Suprapubic skin (tissue), 4 donors: ENCODE measurements around the gene AHI1. TPM values are rescaled to one million over a fixed set of nuclear protein-coding genes. Genes with fewer than 3 reads are reported as not detected.

Experiments
- DNase-seq, 2 donors: peaks; one replicate each; pipeline ENCODE4 v3.0.0-alpha.2; 2019; ENCODE audit warnings: low spot score in 2 of 2
- H3K27ac ChIP-seq: fragments of 200-600 bp; sonication (generic); one replicate; pipeline ENCODE4 v1.5.1; 2019
- H3K27me3 ChIP-seq: fragments of 200-600 bp; sonication (generic); one replicate; pipeline ENCODE4 v1.5.1; 2019
- H3K36me3 ChIP-seq: fragments of 200-600 bp; sonication (generic); one replicate; pipeline ENCODE4 v1.5.1; 2019
- H3K4me1 ChIP-seq: fragments of 200-600 bp; sonication (generic); one replicate; pipeline ENCODE4 v1.5.1; 2019
- H3K4me3 ChIP-seq: fragments of 200-600 bp; sonication (generic); one replicate; pipeline ENCODE4 v1.5.1; 2019; ENCODE audit warnings: mild to moderate bottlenecking
- H3K9me3 ChIP-seq: fragments of 200-600 bp; sonication (generic); one replicate; pipeline ENCODE4 v1.5.1; 2019
- CTCF ChIP-seq, 2 donors: fragments of 200-600 bp in 1 of 2; fragments of 450-650 bp in 1 of 2; sonication (generic) in 1 of 2; IDR thresholded peaks; one replicate each; pipeline ENCODE4 v1.5.1; 2016 to 2019; ENCODE audit warnings: antibody characterized with exemption in 2 of 2, mild to moderate bottlenecking in 1 of 2, moderate library complexity in 1 of 2
- EP300 ChIP-seq: sonication (generic); formaldehyde crosslinking; IDR thresholded peaks from one replicate; pipeline ENCODE4 v1.6.1; 2017; ENCODE audit warnings: antibody characterized with exemption
- POLR2A ChIP-seq, 2 donors: fragments of 450-650 bp; IDR thresholded peaks; one replicate each; pipeline ENCODE4 v1.6.1; 2017; ENCODE audit warnings: antibody characterized with exemption in 2 of 2, mild to moderate bottlenecking in 2 of 2, moderate library complexity in 2 of 2
- POLR2AphosphoS5 ChIP-seq, 3 donors: sonication (generic); formaldehyde crosslinking; IDR thresholded peaks; one replicate each; pipeline ENCODE4 v1.6.1; 2017; ENCODE audit warnings: antibody characterized with exemption in 3 of 3
- WGBS: methylation state at CpG from one replicate; pipeline ENCODE4 v1.1.5; 2018; 5-methylcytosine and 5-hydroxymethylcytosine counted together
- total RNA-seq, 4 donors: library from RNA; depleted of rRNA; stranded (reverse); fragments of >200 nt; gene quantifications; one replicate each; pipeline ENCODE4 v1.1.0, GENCODE V29; 2016

AHI1 gene
- total RNA-seq, 4 donors from 2014 or later, result 12.1 to 53.6 (median 19.2) TPM

- no peak for DNase-seq
- no peaks in the 10 kb centered on the region for H3K27me3 ChIP-seq
- H3K9me3 ChIP-seq, result no peaks in the 10 kb centered on the region
- H3K4me1 ChIP-seq, result no peaks in the 10 kb centered on the region
- no peak for TF ChIP-seq CTCF (IDR thresholded peaks at IDR 0.05)
- TF ChIP-seq EP300, result no peak
- no peak for TF ChIP-seq POLR2A (IDR thresholded peaks at IDR 0.05)
- no peak for TF ChIP-seq POLR2AphosphoS5 (IDR thresholded peaks at IDR 0.05)
- WGBS, result 83% methylated on average over 1 of the region's 1 CpG
- no peak overlapping the region for H3K27ac ChIP-seq
- no peaks in the 10 kb centered on the region for H3K36me3 ChIP-seq
- H3K4me3 ChIP-seq, result no peak overlapping the region
Measured at GRCh38 chr6:135530113-135530512, 32.6 kb upstream of the AHI1 start.

DNA sequence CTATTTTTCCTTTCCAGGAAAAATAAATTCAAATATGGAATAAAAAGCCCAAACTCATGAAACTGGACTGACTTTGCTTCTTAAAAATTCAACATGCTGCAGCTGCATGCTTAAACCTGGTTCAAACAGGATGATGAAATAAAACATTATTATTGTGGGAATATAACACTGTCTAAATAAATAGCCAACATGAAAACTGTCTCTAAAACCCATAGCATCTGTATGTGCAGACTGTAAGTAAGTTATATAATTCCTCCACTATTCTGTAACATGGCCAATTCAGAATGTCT, 30.4 kb upstream of the AHI1 start:
- no peak overlapping the region for H3K27ac ChIP-seq
- H3K9me3 ChIP-seq, result no peaks in the 10 kb centered on the region
- H3K4me1 ChIP-seq, result no peaks in the 10 kb centered on the region
- H3K4me3 ChIP-seq, result no peak overlapping the region
- no peaks in the 10 kb centered on the region for H3K27me3 ChIP-seq
- no peak for DNase-seq
- TF ChIP-seq EP300, result no peak
- TF ChIP-seq POLR2A (IDR thresholded peaks at IDR 0.05), result no peak
- no peak for TF ChIP-seq CTCF (IDR thresholded peaks at IDR 0.05)
- TF ChIP-seq POLR2AphosphoS5 (IDR thresholded peaks at IDR 0.05), result no peak
- H3K36me3 ChIP-seq, result no peaks in the 10 kb centered on the region

- Histone ChIP-seq H3K9me3 (no peaks in the 10 kb centered on the region), H3K27ac (no peak overlapping the region), H3K36me3 (no peaks in the 10 kb centered on the region), H3K4me3 (no peak overlapping the region), H3K4me1 (no peaks in the 10 kb centered on the region), H3K27me3 (no peaks in the 10 kb centered on the region)
- no peak for DNase-seq
- TF ChIP-seq EP300, result no peak
- no peak for TF ChIP-seq POLR2A (IDR thresholded peaks at IDR 0.05)
- no peak for TF ChIP-seq CTCF (IDR thresholded peaks at IDR 0.05)
- TF ChIP-seq POLR2AphosphoS5 (IDR thresholded peaks at IDR 0.05), result no peak
- 83% methylated on average over 6 of the region's 6 CpGs for WGBS
Measured at GRCh38 chr6:135527116-135527959, 29.8 kb upstream of the AHI1 start.

GRCh38 chr6:135525594-135525993, 28.1 kb upstream of the AHI1 start:
- DNase-seq, result no peak
- Histone ChIP-seq H3K4me1 (no peaks in the 10 kb centered on the region), H3K27ac (no peak overlapping the region), H3K27me3 (no peaks in the 10 kb centered on the region), H3K9me3 (no peaks in the 10 kb centered on the region), H3K36me3 (no peaks in the 10 kb centered on the region), H3K4me3 (no peak overlapping the region)
- 97% methylated on average over 1 of the region's 1 CpG for WGBS
- TF ChIP-seq CTCF (IDR thresholded peaks at IDR 0.05), result no peak
- TF ChIP-seq POLR2A (IDR thresholded peaks at IDR 0.05), result no peak
- TF ChIP-seq POLR2AphosphoS5 (IDR thresholded peaks at IDR 0.05), result no peak
- TF ChIP-seq EP300, result no peak

DNA sequence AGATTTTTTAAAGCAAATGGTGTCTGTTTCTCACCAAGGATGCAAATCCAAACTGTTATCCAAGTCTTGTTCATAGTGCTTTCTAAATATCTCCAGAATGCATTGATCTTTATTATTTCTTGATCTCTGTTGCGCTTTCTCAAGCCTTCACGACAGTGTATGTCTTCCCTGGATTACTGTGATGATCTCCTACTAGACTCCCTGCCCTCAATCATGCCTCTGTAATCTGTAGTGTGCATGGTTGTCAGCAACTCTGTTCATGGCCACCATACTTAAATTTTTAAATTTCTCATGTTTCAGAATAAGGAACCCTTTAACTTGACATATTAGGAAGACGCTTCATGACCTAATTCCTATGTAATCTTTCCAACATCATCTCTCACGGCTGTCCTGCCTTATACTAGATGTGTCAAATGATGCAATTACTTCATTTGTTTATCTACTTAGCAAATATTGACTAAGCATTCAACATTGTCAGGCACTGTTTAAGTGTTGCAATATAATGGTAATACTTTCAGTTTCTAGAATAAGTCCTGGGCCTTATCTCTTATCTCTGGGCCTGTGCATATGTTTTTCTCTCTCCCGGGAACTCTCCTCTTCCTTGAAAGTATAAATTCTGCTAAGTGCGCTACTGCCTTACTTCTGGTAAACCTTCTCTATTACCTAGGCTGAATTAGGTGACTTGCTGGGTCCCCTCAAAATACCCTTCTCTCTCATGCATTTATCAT, 25.6 kb upstream of the AHI1 start:
- 87% methylated on average over 6 of the region's 6 CpGs for WGBS
- Histone ChIP-seq H3K4me3 (no peak overlapping the region), H3K9me3 (no peaks in the 10 kb centered on the region), H3K27me3 (no peaks in the 10 kb centered on the region), H3K36me3 (no peaks in the 10 kb centered on the region), H3K27ac (no peak overlapping the region), H3K4me1 (no peaks in the 10 kb centered on the region)
- TF ChIP-seq POLR2A (IDR thresholded peaks at IDR 0.05) (no peak), POLR2AphosphoS5 (IDR thresholded peaks at IDR 0.05) (no peak), CTCF (IDR thresholded peaks at IDR 0.05) (no peak), EP300 (no peak)
- DNase-seq, result no peak
